ENCODE results near the gene CD68.
A peak's percentile ranks its signal among the peaks of the same experiment; 100 is the strongest.

CD68 gene

DNA sequence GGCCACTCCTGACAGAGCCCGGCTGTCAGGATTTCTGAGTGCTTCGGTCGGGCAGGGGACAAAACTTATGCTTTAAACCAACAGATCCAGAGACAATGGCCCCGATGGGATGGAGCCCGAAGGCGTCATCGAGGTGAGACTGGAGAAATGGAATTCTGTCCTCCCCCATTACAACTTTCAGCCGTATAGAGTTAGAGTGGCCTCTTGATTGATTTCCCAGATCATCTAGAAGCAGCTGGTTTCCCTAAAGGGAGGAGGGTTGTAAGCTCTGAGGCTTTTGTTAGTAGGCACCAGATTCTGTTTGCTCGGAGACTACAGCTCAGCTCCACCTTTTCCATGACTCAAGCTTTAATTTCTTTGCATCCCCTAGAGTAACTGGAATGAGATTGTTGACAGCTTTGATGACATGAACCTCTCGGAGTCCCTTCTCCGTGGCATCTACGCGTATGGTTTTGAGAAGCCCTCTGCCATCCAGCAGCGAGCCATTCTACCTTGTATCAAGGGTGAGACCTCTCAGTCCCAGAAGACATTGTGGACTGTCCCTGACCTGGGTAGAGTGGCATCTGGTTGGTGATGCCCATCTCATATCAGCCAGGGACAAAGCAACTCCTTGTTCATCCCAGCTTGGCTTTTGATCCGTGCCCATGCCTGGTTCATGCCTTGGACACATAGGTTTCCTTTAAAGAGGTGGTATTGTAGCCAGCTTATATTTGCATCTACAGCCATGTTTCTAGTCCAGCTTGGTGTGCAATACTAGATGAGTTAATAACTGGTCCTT is 5.1 kb upstream of the CD68 start:
- H3K27me3 ChIP-seq (ENCODE audit: control insufficient read depth, insufficient read depth, low read length) = no peaks in the 10 kb centered on the region
- H3K36me3 ChIP-seq (ENCODE audit: control insufficient read depth, insufficient read depth, low read length) = peaks cover 76% of the 10 kb centered on the region
- no peaks in the 10 kb centered on the region for H3K9me3 ChIP-seq (ENCODE audit: control insufficient read depth, insufficient read depth, low read length)
- peak overlapping the region; percentile 76 for H3K4me3 ChIP-seq (ENCODE audit: low read depth, low read length)
- H3K9ac ChIP-seq (ENCODE audit: low read depth, low read length) = peak overlapping the region; percentile 99
- H3K4me1 ChIP-seq (ENCODE audit: control insufficient read depth, insufficient read depth, low read length) = peaks cover 8% of the 10 kb centered on the region
- H3K27ac ChIP-seq (ENCODE audit: low read depth, low read length) = peak overlapping the region; percentile 98

DNA sequence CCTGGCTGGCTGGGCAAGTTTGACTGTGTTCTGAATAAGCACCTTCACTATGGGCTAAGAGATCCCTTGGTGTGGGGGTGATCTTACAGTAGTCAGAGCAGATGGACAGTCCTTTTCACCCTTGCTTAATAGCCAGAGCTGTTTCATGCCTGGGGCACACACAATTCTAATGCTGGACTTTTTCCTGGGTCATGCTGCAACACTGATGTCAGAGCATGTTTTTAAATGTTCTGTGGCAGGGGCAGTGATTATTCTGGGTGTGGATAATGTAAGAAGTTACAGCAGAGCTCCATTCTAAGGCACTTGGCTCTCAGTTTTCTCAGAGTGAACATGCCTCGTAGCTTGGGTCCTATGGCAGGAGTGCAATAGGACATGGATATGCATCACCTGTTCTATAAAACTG is 4.0 kb upstream of the CD68 start:
- Histone ChIP-seq H3K27me3 (ENCODE audit: control insufficient read depth, insufficient read depth, low read length) (no peaks in the 10 kb centered on the region), H3K4me1 (ENCODE audit: control insufficient read depth, insufficient read depth, low read length) (peaks cover 8% of the 10 kb centered on the region), H3K27ac (ENCODE audit: low read depth, low read length) (peak overlapping the region; percentile 98), H3K36me3 (ENCODE audit: control insufficient read depth, insufficient read depth, low read length) (peaks cover 65% of the 10 kb centered on the region), H3K9ac (ENCODE audit: low read depth, low read length) (no peak overlapping the region), H3K4me3 (ENCODE audit: low read depth, low read length) (0 out of 2 replicates have a peak overlapping the region, but pooled peaks have one; percentile 76), H3K9me3 (ENCODE audit: control insufficient read depth, insufficient read depth, low read length) (no peaks in the 10 kb centered on the region)

DNA sequence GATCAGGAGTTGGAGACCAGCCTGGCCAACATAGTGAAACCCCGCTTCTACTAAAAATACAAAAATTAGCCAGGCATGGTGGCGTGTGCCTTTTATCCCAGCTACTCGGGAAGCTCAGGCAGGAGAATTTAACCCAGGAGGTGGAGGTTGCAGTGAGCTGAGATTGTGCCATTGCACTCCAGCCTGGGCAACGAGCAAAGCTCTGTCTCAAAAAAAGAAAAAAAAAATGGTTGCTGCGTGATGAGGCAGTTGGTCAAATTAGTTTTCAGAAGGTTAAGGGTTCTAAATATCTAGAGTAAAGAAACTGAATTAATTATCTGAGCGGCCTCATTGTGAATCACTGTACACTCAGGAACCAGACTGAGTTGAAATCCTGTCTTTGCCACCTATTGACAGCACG is 3.5 kb upstream of the CD68 start:
- H3K4me3 ChIP-seq (ENCODE audit: low read depth, low read length) = no peak overlapping the region
- peaks cover 60% of the 10 kb centered on the region for H3K36me3 ChIP-seq (ENCODE audit: control insufficient read depth, insufficient read depth, low read length)
- H3K9ac ChIP-seq (ENCODE audit: low read depth, low read length) = no peak overlapping the region
- H3K27ac ChIP-seq (ENCODE audit: low read depth, low read length) = peak overlapping the region; percentile 98
- no peaks in the 10 kb centered on the region for H3K9me3 ChIP-seq (ENCODE audit: control insufficient read depth, insufficient read depth, low read length)
- no peaks in the 10 kb centered on the region for H3K27me3 ChIP-seq (ENCODE audit: control insufficient read depth, insufficient read depth, low read length)
- peaks cover 8% of the 10 kb centered on the region for H3K4me1 ChIP-seq (ENCODE audit: control insufficient read depth, insufficient read depth, low read length)

DNA sequence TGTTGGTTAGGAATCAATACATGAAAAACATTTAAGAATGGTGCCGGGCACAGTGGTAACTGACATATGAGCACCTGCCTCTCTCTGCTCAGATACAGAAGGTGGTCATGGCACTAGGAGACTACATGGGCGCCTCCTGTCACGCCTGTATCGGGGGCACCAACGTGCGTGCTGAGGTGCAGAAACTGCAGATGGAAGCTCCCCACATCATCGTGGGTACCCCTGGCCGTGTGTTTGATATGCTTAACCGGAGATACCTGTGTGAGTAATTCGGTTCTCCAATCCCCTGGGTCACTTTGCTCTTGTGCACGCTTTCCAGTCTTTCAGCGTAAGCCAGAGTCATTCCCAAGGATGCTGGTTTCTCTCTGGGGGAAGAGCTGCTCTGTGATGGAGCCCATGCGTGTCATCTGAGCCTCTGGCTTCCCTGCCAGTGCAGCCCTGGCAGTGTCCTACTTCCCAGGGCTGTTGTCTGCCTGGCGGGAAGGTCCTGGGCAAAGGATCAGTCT is 3.0 kb upstream of the CD68 start:
- Histone ChIP-seq H3K9ac (ENCODE audit: low read depth, low read length) (no peak overlapping the region), H3K4me1 (ENCODE audit: control insufficient read depth, insufficient read depth, low read length) (peaks cover 8% of the 10 kb centered on the region), H3K9me3 (ENCODE audit: control insufficient read depth, insufficient read depth, low read length) (no peaks in the 10 kb centered on the region), H3K27me3 (ENCODE audit: control insufficient read depth, insufficient read depth, low read length) (no peaks in the 10 kb centered on the region), H3K27ac (ENCODE audit: low read depth, low read length) (peak overlapping the region; percentile 98), H3K36me3 (ENCODE audit: control insufficient read depth, insufficient read depth, low read length) (peaks cover 55% of the 10 kb centered on the region), H3K4me3 (ENCODE audit: low read depth, low read length) (no peak overlapping the region)

DNA sequence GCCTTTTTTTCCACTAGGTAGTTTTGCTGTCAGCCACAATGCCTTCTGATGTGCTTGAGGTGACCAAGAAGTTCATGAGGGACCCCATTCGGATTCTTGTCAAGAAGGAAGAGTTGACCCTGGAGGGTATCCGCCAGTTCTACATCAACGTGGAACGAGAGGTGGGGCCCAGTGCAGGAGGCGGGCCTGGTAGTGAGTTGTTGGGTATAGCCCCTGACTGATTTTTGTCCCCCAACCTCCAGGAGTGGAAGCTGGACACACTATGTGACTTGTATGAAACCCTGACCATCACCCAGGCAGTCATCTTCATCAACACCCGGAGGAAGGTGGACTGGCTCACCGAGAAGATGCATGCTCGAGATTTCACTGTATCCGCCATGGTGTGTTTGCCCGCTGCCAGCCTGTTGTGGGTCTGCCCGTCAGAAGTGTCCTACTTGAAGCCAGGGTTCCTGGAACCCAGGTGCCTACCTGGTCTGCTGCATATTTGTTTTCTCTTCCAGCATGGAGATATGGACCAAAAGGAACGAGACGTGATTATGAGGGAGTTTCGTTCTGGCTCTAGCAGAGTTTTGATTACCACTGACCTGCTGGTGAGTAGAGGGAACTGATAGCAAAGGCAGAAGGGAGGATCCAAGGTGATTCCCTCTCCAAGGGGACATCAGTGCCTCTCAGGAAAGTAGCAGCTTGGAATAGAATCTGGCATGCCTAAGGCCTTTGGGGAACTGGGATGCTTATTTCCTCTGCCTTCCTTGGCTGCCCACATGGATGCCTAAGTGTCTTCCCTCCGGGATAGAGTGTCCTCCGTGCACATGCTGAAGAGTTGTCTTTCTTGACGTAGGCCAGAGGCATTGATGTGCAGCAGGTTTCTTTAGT is 1.9 kb upstream of the CD68 start:
- Histone ChIP-seq H3K4me1 (ENCODE audit: control insufficient read depth, insufficient read depth, low read length) (peaks cover 10% of the 10 kb centered on the region), H3K27me3 (ENCODE audit: control insufficient read depth, insufficient read depth, low read length) (no peaks in the 10 kb centered on the region), H3K9me3 (ENCODE audit: control insufficient read depth, insufficient read depth, low read length) (no peaks in the 10 kb centered on the region), H3K9ac (ENCODE audit: low read depth, low read length) (no peak overlapping the region), H3K4me3 (ENCODE audit: low read depth, low read length) (no peak overlapping the region), H3K36me3 (ENCODE audit: control insufficient read depth, insufficient read depth, low read length) (peaks cover 54% of the 10 kb centered on the region), H3K27ac (ENCODE audit: low read depth, low read length) (no peak overlapping the region)

DNA sequence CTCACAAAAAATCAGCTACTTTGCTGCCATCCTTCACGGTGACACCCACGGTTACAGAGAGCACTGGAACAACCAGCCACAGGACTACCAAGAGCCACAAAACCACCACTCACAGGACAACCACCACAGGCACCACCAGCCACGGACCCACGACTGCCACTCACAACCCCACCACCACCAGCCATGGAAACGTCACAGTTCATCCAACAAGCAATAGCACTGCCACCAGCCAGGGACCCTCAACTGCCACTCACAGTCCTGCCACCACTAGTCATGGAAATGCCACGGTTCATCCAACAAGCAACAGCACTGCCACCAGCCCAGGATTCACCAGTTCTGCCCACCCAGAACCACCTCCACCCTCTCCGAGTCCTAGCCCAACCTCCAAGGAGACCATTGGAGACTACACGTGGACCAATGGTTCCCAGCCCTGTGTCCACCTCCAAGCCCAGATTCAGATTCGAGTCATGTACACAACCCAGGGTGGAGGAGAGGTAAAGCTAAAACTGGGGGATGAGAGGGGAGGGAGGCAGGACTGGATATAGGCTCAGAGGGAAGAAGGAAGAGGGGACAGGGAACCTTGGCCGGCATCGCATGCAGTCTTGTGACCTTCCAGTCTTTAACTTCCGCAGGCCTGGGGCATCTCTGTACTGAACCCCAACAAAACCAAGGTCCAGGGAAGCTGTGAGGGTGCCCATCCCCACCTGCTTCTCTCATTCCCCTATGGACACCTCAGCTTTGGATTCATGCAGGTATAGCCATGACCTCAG is 581 bp downstream of the CD68 start:
- H3K27ac ChIP-seq (ENCODE audit: low read depth, low read length) = peak overlapping the region; percentile 74
- H3K4me3 ChIP-seq (ENCODE audit: low read depth, low read length) = no peak overlapping the region
- H3K9me3 ChIP-seq (ENCODE audit: control insufficient read depth, insufficient read depth, low read length) = no peaks in the 10 kb centered on the region
- H3K36me3 ChIP-seq (ENCODE audit: control insufficient read depth, insufficient read depth, low read length) = peaks cover 41% of the 10 kb centered on the region
- no peaks in the 10 kb centered on the region for H3K27me3 ChIP-seq (ENCODE audit: control insufficient read depth, insufficient read depth, low read length)
- H3K4me1 ChIP-seq (ENCODE audit: control insufficient read depth, insufficient read depth, low read length) = peaks cover 16% of the 10 kb centered on the region; the same call in 1 of the 2 replicates
- H3K9ac ChIP-seq (ENCODE audit: low read depth, low read length) = no peak overlapping the region

DNA sequence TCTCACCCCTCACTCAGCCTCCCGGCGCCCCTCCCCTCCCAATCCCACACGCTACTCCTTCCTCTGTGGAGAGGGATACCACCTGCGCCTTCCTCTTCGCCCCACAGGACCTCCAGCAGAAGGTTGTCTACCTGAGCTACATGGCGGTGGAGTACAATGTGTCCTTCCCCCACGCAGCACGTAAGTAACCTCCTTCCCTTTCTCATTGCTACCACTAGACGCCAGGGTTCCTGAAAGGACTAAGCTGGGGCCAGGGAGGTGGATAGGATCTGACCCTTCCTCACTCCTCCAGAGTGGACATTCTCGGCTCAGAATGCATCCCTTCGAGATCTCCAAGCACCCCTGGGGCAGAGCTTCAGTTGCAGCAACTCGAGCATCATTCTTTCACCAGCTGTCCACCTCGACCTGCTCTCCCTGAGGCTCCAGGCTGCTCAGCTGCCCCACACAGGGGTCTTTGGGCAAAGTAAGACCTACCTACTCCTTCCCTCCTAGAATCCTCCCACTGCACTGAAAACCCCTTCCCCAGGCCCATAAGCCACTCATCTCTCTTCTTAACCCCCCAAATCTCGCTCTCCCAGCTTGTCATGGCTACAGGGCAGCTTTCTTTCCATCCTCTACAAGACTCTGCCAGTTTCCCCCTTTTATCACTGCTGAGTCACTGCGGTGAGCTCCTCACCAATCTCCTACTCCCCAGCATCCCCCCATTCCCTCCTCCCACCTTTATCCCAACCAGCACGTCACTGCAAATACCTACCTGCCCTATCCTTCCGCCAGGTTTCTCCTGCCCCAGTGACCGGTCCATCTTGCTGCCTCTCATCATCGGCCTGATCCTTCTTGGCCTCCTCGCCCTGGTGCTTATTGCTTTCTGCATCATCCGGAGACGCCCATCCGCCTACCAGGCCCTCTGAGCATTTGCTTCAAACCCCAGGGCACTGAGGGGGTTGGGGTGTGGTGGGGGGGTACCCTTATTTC is 1.5 kb downstream of the CD68 start:
- no peaks in the 10 kb centered on the region for H3K27me3 ChIP-seq (ENCODE audit: control insufficient read depth, insufficient read depth, low read length)
- H3K4me1 ChIP-seq (ENCODE audit: control insufficient read depth, insufficient read depth, low read length) = peaks cover 15% of the 10 kb centered on the region; the same call in 1 of the 2 replicates
- H3K4me3 ChIP-seq (ENCODE audit: low read depth, low read length) = no peak overlapping the region
- peak overlapping the region; percentile 50 for H3K27ac ChIP-seq (ENCODE audit: low read depth, low read length)
- H3K9ac ChIP-seq (ENCODE audit: low read depth, low read length) = no peak overlapping the region
- peaks cover 37% of the 10 kb centered on the region for H3K36me3 ChIP-seq (ENCODE audit: control insufficient read depth, insufficient read depth, low read length)
- H3K9me3 ChIP-seq (ENCODE audit: control insufficient read depth, insufficient read depth, low read length) = no peaks in the 10 kb centered on the region

DNA sequence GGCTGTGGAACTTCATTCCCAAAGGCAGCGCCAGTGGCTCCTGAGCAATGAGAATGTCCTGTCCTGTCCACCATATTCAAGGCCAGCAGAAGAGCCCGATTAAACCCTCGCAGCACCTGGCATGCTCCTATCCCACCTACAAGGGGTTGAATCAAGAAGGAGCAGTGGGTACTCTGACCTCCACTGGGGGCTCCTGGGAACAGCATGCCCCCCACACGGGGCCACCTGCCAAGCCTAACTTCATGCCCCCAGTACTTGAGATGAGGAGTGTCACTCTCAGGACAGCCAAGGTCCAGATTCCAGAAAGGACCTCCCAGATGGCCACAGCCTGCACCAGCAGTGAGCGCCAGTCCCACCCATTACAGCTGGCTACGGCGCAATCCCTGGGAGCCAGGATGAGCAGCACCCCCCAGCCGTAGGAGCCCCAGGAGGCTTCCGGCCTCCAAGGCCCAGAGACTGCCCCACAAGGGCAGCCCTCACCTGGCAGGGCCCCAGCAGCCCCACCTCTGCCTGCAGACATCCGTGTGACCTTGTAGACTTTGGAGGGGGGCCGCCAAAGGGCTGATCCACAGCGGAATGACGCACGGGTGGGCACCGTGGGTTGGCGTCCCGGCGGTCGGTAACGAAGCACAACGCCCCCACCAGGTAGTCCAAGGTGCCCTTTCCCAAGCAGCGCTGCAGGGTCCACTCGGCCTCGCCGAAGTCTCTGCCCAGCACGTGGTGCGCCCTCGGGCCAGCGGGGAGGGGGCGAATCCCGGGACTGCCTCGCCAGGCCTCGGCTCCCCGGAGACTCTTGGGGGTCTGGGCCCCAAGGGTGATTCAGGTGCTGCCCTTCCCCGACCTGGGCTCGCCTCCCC is 3.2 kb downstream of the CD68 start:
- peaks cover 30% of the 10 kb centered on the region for H3K36me3 ChIP-seq (ENCODE audit: control insufficient read depth, insufficient read depth, low read length)
- H3K4me1 ChIP-seq (ENCODE audit: control insufficient read depth, insufficient read depth, low read length) = peaks cover 15% of the 10 kb centered on the region; the same call in 1 of the 2 replicates
- H3K9ac ChIP-seq (ENCODE audit: low read depth, low read length) = peak overlapping the region; percentile 98
- no peaks in the 10 kb centered on the region for H3K27me3 ChIP-seq (ENCODE audit: control insufficient read depth, insufficient read depth, low read length)
- H3K4me3 ChIP-seq (ENCODE audit: low read depth, low read length) = peak overlapping the region; percentile 81
- H3K9me3 ChIP-seq (ENCODE audit: control insufficient read depth, insufficient read depth, low read length) = no peaks in the 10 kb centered on the region
- peak overlapping the region; percentile 100 for H3K27ac ChIP-seq (ENCODE audit: low read depth, low read length)

All from HUES48 (cell line).